ENCODE results near the gene CACYBP. TPM values are rescaled to one million over a fixed set of nuclear protein-coding genes. Genes with fewer than 3 reads are reported as not detected.
A peak's percentile ranks its signal among the peaks of the same experiment; 100 is the strongest.

The CACYBP gene
- total RNA-seq, 5 donors from 2014 or later (not counting 1 experiment from before 2014, with no cell fraction given): 60.3 to 91.7 (median 75.8) TPM

- POLR2A ChIA-PET: no interaction called here
- no peaks in the 10 kb centered on the region for H3K9me3 Mint-ChIP-seq
Measured at GRCh38 chr1:174990382-174990999, 9.3 kb upstream of the CACYBP start.

GRCh38 chr1:174991473-174991872, 8.3 kb upstream of the CACYBP start:
- Mint-ChIP-seq H3K4me3 (no peak overlapping the region), H3K9me3 (no peaks in the 10 kb centered on the region), H3K27me3 (no peaks in the 10 kb centered on the region), H3K36me3 (peaks cover 34% of the 10 kb centered on the region), H3K4me1 (peaks cover 24 to 37% (median 26%) of the 10 kb centered on the region in 3 donors), H3K27ac (peak overlapping the region in 1 of 2 donors; percentile 34)
- Histone ChIP-seq H3K4me1 (ENCODE audit: control insufficient read depth in 1 of 2, extremely low read depth in 1 of 2, insufficient read depth in 2 of 2, low read length in 2 of 2) (peaks cover 5 to 9% of the 10 kb centered on the region in 2 experiments), H3K36me3 (ENCODE audit: control insufficient read depth in 2 of 2, extremely low read depth in 1 of 2, insufficient read depth in 1 of 2, low read length in 1 of 2) (peaks cover 0 to 13% of the 10 kb centered on the region in 2 donors), H3K9me3 (no peaks in the 10 kb centered on the region), H3K27ac (ENCODE audit: low read length) (no peak overlapping the region), H3K4me3 (ENCODE audit: control insufficient read depth in 1 of 2, extremely low read depth in 1 of 2, low read length in 1 of 2) (no peak overlapping the region), H3K27me3 (replicated peaks in 1 of 2; ENCODE audit: control insufficient read depth in 2 of 2, extremely low read depth in 1 of 2, insufficient read depth in 2 of 2, low read length in 1 of 2) (no peaks in the 10 kb centered on the region)
- ChIA-PET CTCF (interaction anchor here in 1 of 2 donors (0.6 to 2.3 kb wide), 4 partner anchors 11 to 230 kb away, joined by 3 to 8 read pairs (median 7); no protein-coding TSS in a partner anchor), POLR2A (interaction anchor here (0.6 to 1.2 kb wide), 3 partner anchors 9 to 191 kb away, joined by 3 to 7 read pairs (median 4); no protein-coding TSS in a partner anchor)
- no CpG with 5 or more reads among the region's 1 CpG for WGBS (ENCODE audit: insufficient coverage)
- DNase-seq (no peak), ATAC-seq (replicated peaks in 1 of 4) (no peak)

More at GRCh38 chr1:174990382-174990999, 9.3 kb upstream of the CACYBP start:
- H3K9me3 ChIP-seq: no peaks in the 10 kb centered on the region
- peaks cover 5 to 9% of the 10 kb centered on the region in 2 experiments for H3K4me1 ChIP-seq (ENCODE audit: control insufficient read depth in 1 of 2, extremely low read depth in 1 of 2, insufficient read depth in 2 of 2, low read length in 2 of 2)
- CTCF ChIA-PET: interaction anchor here (0.8 to 1.6 kb wide), 4 partner anchors 8 to 191 kb away, joined by 3 to 8 read pairs (median 7); partner anchors contain the start of gene CACYBP (in 1 of the 2)
- H3K27ac Mint-ChIP-seq: peak overlapping the region; percentile 89 to 93
- peaks cover 24 to 37% (median 28%) of the 10 kb centered on the region in 3 donors for H3K4me1 Mint-ChIP-seq
- WGBS (ENCODE audit: insufficient coverage): 13% methylated on average over 4 of the region's 6 CpGs
- no peaks in the 10 kb centered on the region for H3K27me3 ChIP-seq (replicated peaks in 1 of 2; ENCODE audit: control insufficient read depth in 2 of 2, extremely low read depth in 1 of 2, insufficient read depth in 2 of 2, low read length in 1 of 2)
- peak overlapping the region; percentile 83 for H3K27ac ChIP-seq (ENCODE audit: low read length)
- ATAC-seq (replicated peaks in 1 of 4): peak in 3 of 4 experiments; percentile 36 to 78 (median 50)
- peak overlapping the region; percentile 75 to 83 (median 81) for H3K4me3 Mint-ChIP-seq
- DNase-seq: peak in 1 of 35 experiments; percentile 63
- H3K36me3 Mint-ChIP-seq: peaks cover 38% of the 10 kb centered on the region
- H3K36me3 ChIP-seq (ENCODE audit: control insufficient read depth in 2 of 2, extremely low read depth in 1 of 2, insufficient read depth in 1 of 2, low read length in 1 of 2): peaks cover 0 to 13% of the 10 kb centered on the region in 2 donors
- no peaks in the 10 kb centered on the region for H3K27me3 Mint-ChIP-seq
- peak overlapping the region; percentile 39 to 47 for H3K4me3 ChIP-seq (ENCODE audit: control insufficient read depth in 1 of 2, extremely low read depth in 1 of 2, low read length in 1 of 2)

GRCh38 chr1:174995121-174995520, 4.6 kb upstream of the CACYBP start:
- Mint-ChIP-seq H3K4me3 (no peak overlapping the region), H3K4me1 (peaks cover 6 to 29% (median 18%) of the 10 kb centered on the region in 3 donors), H3K27ac (peak overlapping the region; percentile 19 to 36), H3K9me3 (no peaks in the 10 kb centered on the region), H3K36me3 (peaks cover 7% of the 10 kb centered on the region), H3K27me3 (no peaks in the 10 kb centered on the region)
- ATAC-seq (replicated peaks in 1 of 4) (no peak), DNase-seq (no peak)
- H3K27me3 ChIP-seq (replicated peaks in 1 of 2; ENCODE audit: control insufficient read depth in 2 of 2, extremely low read depth in 1 of 2, insufficient read depth in 2 of 2, low read length in 1 of 2): no peaks in the 10 kb centered on the region
- H3K4me1 ChIP-seq (ENCODE audit: control insufficient read depth in 1 of 2, extremely low read depth in 1 of 2, insufficient read depth in 2 of 2, low read length in 2 of 2): peaks cover 4 to 13% of the 10 kb centered on the region in 2 experiments
- H3K36me3 ChIP-seq (ENCODE audit: control insufficient read depth in 2 of 2, extremely low read depth in 1 of 2, insufficient read depth in 1 of 2, low read length in 1 of 2): peaks cover 0 to 3% of the 10 kb centered on the region in 2 donors
- H3K9me3 ChIP-seq: no peaks in the 10 kb centered on the region
- no CpG with 5 or more reads among the region's 3 CpGs for WGBS (ENCODE audit: insufficient coverage)
- H3K4me3 ChIP-seq (ENCODE audit: control insufficient read depth in 1 of 2, extremely low read depth in 1 of 2, low read length in 1 of 2): no peak overlapping the region
- no peak overlapping the region for H3K27ac ChIP-seq (ENCODE audit: low read length)
- POLR2A ChIA-PET: no interaction called here
- CTCF ChIA-PET: no interaction called here

GRCh38 chr1:174995916-174996315, 3.8 kb upstream of the CACYBP start:
- ATAC-seq (replicated peaks in 1 of 4) (no peak), DNase-seq (no peak)
- WGBS (ENCODE audit: insufficient coverage): no CpG with 5 or more reads among the region's 1 CpG
- no peaks in the 10 kb centered on the region for H3K27me3 Mint-ChIP-seq
- ChIA-PET CTCF (interaction anchor here (0.7 to 1.5 kb wide), 4 partner anchors 28 to 119 kb away, joined by 3 to 5 read pairs (median 3); no protein-coding TSS in a partner anchor), POLR2A (interaction anchor here in 1 of 2 donors (0.6 kb wide), 1 partner anchor 224 kb away, joined by 3 read pairs; no protein-coding TSS in a partner anchor)
- H3K27ac ChIP-seq (ENCODE audit: low read length): no peak overlapping the region
- H3K36me3 ChIP-seq (ENCODE audit: control insufficient read depth in 2 of 2, extremely low read depth in 1 of 2, insufficient read depth in 1 of 2, low read length in 1 of 2): peaks cover 0 to 3% of the 10 kb centered on the region in 2 donors
- no peak overlapping the region for H3K27ac Mint-ChIP-seq
- H3K4me3 ChIP-seq (ENCODE audit: control insufficient read depth in 1 of 2, extremely low read depth in 1 of 2, low read length in 1 of 2): no peak overlapping the region
- H3K4me3 Mint-ChIP-seq: no peak overlapping the region
- H3K36me3 Mint-ChIP-seq: peaks cover 7% of the 10 kb centered on the region
- H3K27me3 ChIP-seq (replicated peaks in 1 of 2; ENCODE audit: control insufficient read depth in 2 of 2, extremely low read depth in 1 of 2, insufficient read depth in 2 of 2, low read length in 1 of 2): no peaks in the 10 kb centered on the region
- no peaks in the 10 kb centered on the region for H3K9me3 ChIP-seq
- H3K4me1 ChIP-seq (ENCODE audit: control insufficient read depth in 1 of 2, extremely low read depth in 1 of 2, insufficient read depth in 2 of 2, low read length in 2 of 2): peaks cover 9 to 13% of the 10 kb centered on the region in 2 experiments
- peaks cover 6 to 29% (median 18%) of the 10 kb centered on the region in 3 donors for H3K4me1 Mint-ChIP-seq
- H3K9me3 Mint-ChIP-seq: no peaks in the 10 kb centered on the region

GRCh38 chr1:174996476-174996875, 3.3 kb upstream of the CACYBP start:
- peaks cover 12 to 31% (median 21%) of the 10 kb centered on the region in 3 donors for H3K4me1 Mint-ChIP-seq
- Histone ChIP-seq H3K9me3 (no peaks in the 10 kb centered on the region), H3K27me3 (replicated peaks in 1 of 2; ENCODE audit: control insufficient read depth in 2 of 2, extremely low read depth in 1 of 2, insufficient read depth in 2 of 2, low read length in 1 of 2) (no peaks in the 10 kb centered on the region), H3K36me3 (ENCODE audit: control insufficient read depth in 2 of 2, extremely low read depth in 1 of 2, insufficient read depth in 1 of 2, low read length in 1 of 2) (peaks cover 0 to 3% of the 10 kb centered on the region in 2 donors), H3K27ac (ENCODE audit: low read length) (no peak overlapping the region), H3K4me3 (ENCODE audit: control insufficient read depth in 1 of 2, extremely low read depth in 1 of 2, low read length in 1 of 2) (no peak overlapping the region), H3K4me1 (ENCODE audit: control insufficient read depth in 1 of 2, extremely low read depth in 1 of 2, insufficient read depth in 2 of 2, low read length in 2 of 2) (peaks cover 13 to 14% of the 10 kb centered on the region in 2 experiments)
- ChIA-PET POLR2A (interaction anchor here in 1 of 2 donors (0.6 kb wide), 1 partner anchor 186 kb away, joined by 3 read pairs; no protein-coding TSS in a partner anchor), CTCF (interaction anchor here (1.0 to 1.5 kb wide), 2 partner anchors 28 to 119 kb away, joined by 3 read pairs; no protein-coding TSS in a partner anchor)
- peak overlapping the region in 1 of 2 donors; percentile 23 for H3K27ac Mint-ChIP-seq
- H3K4me3 Mint-ChIP-seq: no peak overlapping the region
- WGBS (ENCODE audit: insufficient coverage): no CpG with 5 or more reads among the region's 1 CpG
- H3K9me3 Mint-ChIP-seq: no peaks in the 10 kb centered on the region
- H3K27me3 Mint-ChIP-seq: no peaks in the 10 kb centered on the region
- H3K36me3 Mint-ChIP-seq: peaks cover 7% of the 10 kb centered on the region
- ATAC-seq (replicated peaks in 1 of 4) (no peak), DNase-seq (no peak)

- H3K36me3 ChIP-seq (ENCODE audit: control insufficient read depth in 2 of 2, extremely low read depth in 1 of 2, insufficient read depth in 1 of 2, low read length in 1 of 2): peaks cover 0 to 3% of the 10 kb centered on the region in 2 donors
- WGBS (ENCODE audit: insufficient coverage): 86% methylated on average over 2 of the region's 3 CpGs
- peak overlapping the region; percentile 34 to 36 for H3K27ac Mint-ChIP-seq
- peak overlapping the region in 1 of 3 donors; percentile 19 for H3K4me3 Mint-ChIP-seq
- peaks cover 18 to 37% (median 26%) of the 10 kb centered on the region in 3 donors for H3K4me1 Mint-ChIP-seq
- no peaks in the 10 kb centered on the region for H3K9me3 ChIP-seq
- ATAC-seq (replicated peaks in 1 of 4): no peak
- no peak overlapping the region for H3K4me3 ChIP-seq (ENCODE audit: control insufficient read depth in 1 of 2, extremely low read depth in 1 of 2, low read length in 1 of 2)
- no peak overlapping the region for H3K27ac ChIP-seq (ENCODE audit: low read length)
- ChIA-PET CTCF (interaction anchor here (0.6 to 1.5 kb wide), 4 partner anchors 31 to 141 kb away, joined by 3 to 4 read pairs (median 3); no protein-coding TSS in a partner anchor), POLR2A (interaction anchor here (0.6 kb wide), 4 partner anchors 28 to 1036 kb away, joined by 3 to 5 read pairs (median 3); no protein-coding TSS in a partner anchor)
- no peaks in the 10 kb centered on the region for H3K27me3 Mint-ChIP-seq
- H3K4me1 ChIP-seq (ENCODE audit: control insufficient read depth in 1 of 2, extremely low read depth in 1 of 2, insufficient read depth in 2 of 2, low read length in 2 of 2): peaks cover 16 to 18% of the 10 kb centered on the region in 2 experiments
- H3K27me3 ChIP-seq (replicated peaks in 1 of 2; ENCODE audit: control insufficient read depth in 2 of 2, extremely low read depth in 1 of 2, insufficient read depth in 2 of 2, low read length in 1 of 2): no peaks in the 10 kb centered on the region
- H3K36me3 Mint-ChIP-seq: peaks cover 8% of the 10 kb centered on the region
- DNase-seq: no peak
- no peaks in the 10 kb centered on the region for H3K9me3 Mint-ChIP-seq
Measured at GRCh38 chr1:174997041-174997440, 2.7 kb upstream of the CACYBP start.

Measured in T-cell (primary cell).